HepG2 (cell line): ENCODE data around the gene SPOPL. TPM values are rescaled to one million over a fixed set of nuclear protein-coding genes. Genes with fewer than 3 reads are reported as not detected.

Experiments
- ATM ChIP-seq: fragments of 450-650 bp; IDR thresholded peaks from 2 replicates; pipeline ENCODE4 v1.7.1; 2017; ENCODE audit warnings: mild to moderate bottlenecking, borderline replicate concordance
- HOXA7 ChIP-seq: sonication (generic); formaldehyde crosslinking; IDR thresholded peaks from 2 replicates; pipeline ENCODE4 v1.8.1; 2022; ENCODE audit warnings: mild to moderate bottlenecking, missing genetic modification reagents, moderate library complexity
- KIAA2018 ChIP-seq: sonication (generic); formaldehyde crosslinking; IDR thresholded peaks from 2 replicates; pipeline ENCODE4 v1.5.0; 2020; ENCODE audit warnings: mild to moderate bottlenecking, missing genetic modification reagents, borderline replicate concordance
- MAX ChIP-seq: IDR thresholded peaks from 2 replicates; pipeline ENCODE4 v1.6.1; 2012; ENCODE audit warnings: inconsistent platforms
- MED8 ChIP-seq: sonication (generic); formaldehyde crosslinking; IDR thresholded peaks from 2 replicates; pipeline ENCODE4 v1.8.1; 2023; ENCODE audit warnings: mild to moderate bottlenecking, missing genetic modification reagents; ENCODE audit not compliant: insufficient replicate concordance
- MLLT10 ChIP-seq: sonication (generic); formaldehyde crosslinking; IDR thresholded peaks from 2 replicates; pipeline ENCODE4 v1.4.0; 2020; ENCODE audit warnings: missing genetic modification reagents
- NFKB2 ChIP-seq: sonication (generic); formaldehyde crosslinking; IDR thresholded peaks from 2 replicates; pipeline ENCODE4 v1.4.0; 2020; ENCODE audit warnings: missing genetic modification reagents, borderline replicate concordance
- RBM22 ChIP-seq: fragments of 200-400 bp; formaldehyde crosslinking; optimal IDR thresholded peaks from 2 replicates; pipeline ENCODE3; 2017; ENCODE audit warnings: mild to moderate bottlenecking, low read length, moderate library complexity
- RBM39 ChIP-seq: fragments of 200-400 bp; formaldehyde crosslinking; IDR thresholded peaks from one replicate; pipeline ENCODE4 v1.6.1; 2018; ENCODE audit warnings: antibody characterized with exemption, mild to moderate bottlenecking, low read depth, low read length; ENCODE audit not compliant: poor library complexity, severe bottlenecking
- SP4 ChIP-seq: sonication (generic); formaldehyde crosslinking; IDR thresholded peaks from 2 replicates; pipeline ENCODE4 v1.8.1; 2023; ENCODE audit warnings: mild to moderate bottlenecking, missing genetic modification reagents
- ZNF280B ChIP-seq: sonication (generic); formaldehyde crosslinking; IDR thresholded peaks from 2 replicates; pipeline ENCODE4 v1.5.0; 2020; ENCODE audit warnings: missing genetic modification reagents, mild to moderate bottlenecking, borderline replicate concordance
- ZNF331 ChIP-seq: sonication (generic); formaldehyde crosslinking; IDR thresholded peaks from 2 replicates; pipeline ENCODE4 v1.4.0; 2020; ENCODE audit warnings: missing genetic modification reagents
- ZNF446 ChIP-seq: sonication (generic); formaldehyde crosslinking; IDR thresholded peaks from 2 replicates; pipeline ENCODE4 v1.5.0; 2020; ENCODE audit warnings: mild to moderate bottlenecking, missing genetic modification reagents
- ZNF577 ChIP-seq: sonication (generic); formaldehyde crosslinking; IDR thresholded peaks from 2 replicates; pipeline ENCODE4 v1.4.0; 2020; ENCODE audit warnings: mild to moderate bottlenecking, low read depth, missing genetic modification reagents, borderline replicate concordance
- polyA plus RNA-seq, 8 experiments: library from polyadenylated mRNA; depleted of rRNA in 3 of 8; stranded (reverse) in 7 of 8; unstranded in 1 of 8; fragments of >200 nt; fragmentation: Illumina TruSeq in 4 of 8; extraction: Trizol in 4 of 8; gene quantifications; 2 replicates each; pipeline versions ENCODE4 v1.2.1 to v1.2.3, GENCODE V29; 2011 to 2016; ENCODE audit warnings: low read depth in 4 of 8, missing spikeins in 1 of 8, mixed read lengths in 1 of 8; ENCODE audit not compliant: insufficient read depth in 1 of 8
- total RNA-seq, 5 experiments: library from RNA; depleted of rRNA; stranded (reverse); fragments of >200 nt; fragmentation: Illumina TruSeq; extraction: Trizol; gene quantifications; 2 replicates each; pipeline ENCODE4 v1.2.3, GENCODE V29; 2016; ENCODE audit warnings: low read depth in 1 of 5

SPOPL gene
- total and polyA plus RNA-seq, 2 of the 13 experiments (the other 11 are each of a cell fraction or from before 2014, with no cell fraction given): 12.6 to 51.6 TPM

GRCh38 chr2:138500592-138501424 lies 762 bp upstream of the SPOPL start (continued):
- TF ChIP-seq MAX (no peak), RBM39 (peak; percentile 47), NFKB2 (CRISPR knock-in tag) (no peak), RBM22 (no peak), ZNF446 (CRISPR knock-in tag) (no peak), ATM (no peak), MLLT10 (CRISPR knock-in tag) (no peak), ZNF280B (CRISPR knock-in tag) (no peak), SP4 (CRISPR knock-in tag) (no peak; the same call in 1 of the 2 replicates), MED8 (CRISPR knock-in tag) (no peak), HOXA7 (CRISPR knock-in tag) (no peak), KIAA2018 (CRISPR knock-in tag) (0 out of 2 replicates have a peak, but pooled peaks have one; percentile 9), ZNF331 (CRISPR knock-in tag) (0 out of 2 replicates have a peak, but pooled peaks have one; percentile 20), ZNF577 (CRISPR knock-in tag) (no peak)
